Measurements from ENCODE around the gene LATS2.

LATS2 gene

DNA sequence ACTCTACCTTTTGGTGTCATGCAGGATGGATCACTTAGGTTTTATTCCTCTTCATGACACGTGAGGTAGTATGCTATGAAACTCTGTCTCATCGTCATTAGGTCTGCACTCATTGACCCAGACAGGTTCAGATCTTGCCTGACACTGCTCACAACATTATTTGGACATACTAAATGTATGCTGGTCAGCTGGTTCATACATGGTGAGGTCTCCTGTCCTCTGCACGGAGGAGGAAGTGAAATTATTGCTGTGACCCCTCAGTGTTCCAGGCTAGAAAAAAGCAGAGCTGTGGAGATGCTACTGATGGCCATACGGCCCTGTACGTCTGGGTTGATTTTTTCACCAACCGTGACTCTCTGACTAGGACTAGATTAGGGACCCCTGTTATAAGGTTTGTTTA lies 35.8 kb downstream of the LATS2 start:
- no peaks in the 10 kb centered on the region for H3K36me3 ChIP-seq (ENCODE audit: control insufficient read depth in 2 of 2, insufficient read depth in 1 of 2, low read length in 2 of 2)
- no peak overlapping the region for H3K27ac ChIP-seq (ENCODE audit: extremely low read depth, low read depth, low read length)
- CTCF ChIA-PET, result no interaction called here
- H3K4me1 ChIP-seq (ENCODE audit: control insufficient read depth, insufficient read depth, low read length), result peaks cover 3% of the 10 kb centered on the region; the same call in 1 of the 2 replicates
- no peak overlapping the region for H3K4me3 ChIP-seq (ENCODE audit: low read depth, low read length)
- H3K9me3 ChIP-seq (ENCODE audit: control insufficient read depth, insufficient read depth, low read depth, low read length), result no peaks in the 10 kb centered on the region
- POLR2A ChIA-PET, result no interaction called here
- TF ChIP-seq KLF8 (tag by site-specific recombination; IDR thresholded peaks at IDR 0.05) (no peak), ZNF626 (tag by site-specific recombination; IDR thresholded peaks at IDR 0.05) (no peak), GFI1B (tag by site-specific recombination; IDR thresholded peaks at IDR 0.05) (no peak), ZNF311 (tag by site-specific recombination; IDR thresholded peaks at IDR 0.05; ENCODE audit: borderline replicate concordance) (no peak), ZNF549 (tag by site-specific recombination; IDR thresholded peaks at IDR 0.05) (no peak), ZNF621 (tag by site-specific recombination; IDR thresholded peaks at IDR 0.05) (no peak), ZNF544 (tag by site-specific recombination; IDR thresholded peaks at IDR 0.05) (no peak)

DNA sequence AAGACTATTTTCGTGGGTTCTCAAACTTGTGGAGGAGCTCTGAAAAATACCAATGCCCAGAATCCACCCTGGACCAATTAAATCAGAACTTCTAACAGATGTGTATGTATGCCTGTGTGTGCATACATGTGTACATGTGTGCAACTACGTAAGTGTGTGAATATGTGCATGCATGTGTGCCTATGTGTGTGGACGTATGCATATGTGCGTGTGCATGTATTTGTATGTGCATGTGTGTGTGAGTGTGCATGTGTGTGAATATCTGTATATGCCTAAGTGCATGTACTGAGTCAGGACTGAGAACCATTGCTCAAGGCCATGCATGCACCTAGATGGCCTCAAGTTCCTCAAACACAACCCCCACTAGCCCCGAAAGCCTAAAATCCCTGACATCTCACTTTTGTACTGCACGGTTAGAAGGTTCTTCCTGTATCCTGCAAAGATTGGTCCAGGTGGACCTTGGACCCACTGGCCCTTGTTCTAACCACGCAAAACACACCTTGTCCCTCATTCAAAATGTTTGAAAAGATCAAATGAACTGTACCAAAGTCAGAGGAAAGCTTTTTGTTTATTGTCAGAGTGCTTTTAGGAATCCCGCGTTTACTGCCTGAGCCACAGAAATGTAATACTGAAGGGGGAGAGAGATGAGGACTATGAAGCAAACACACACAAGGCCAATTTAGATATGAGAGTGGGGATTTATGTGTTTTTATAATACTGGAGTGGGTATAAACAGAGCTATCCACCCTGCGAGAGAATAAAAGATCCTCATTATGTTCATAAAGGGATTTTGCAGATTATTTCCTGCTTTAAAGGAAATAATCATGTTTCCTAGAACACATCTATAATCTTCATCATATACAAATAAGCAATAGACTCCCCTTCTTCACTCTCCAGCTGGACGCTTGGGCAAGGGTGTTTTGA lies 39.1 kb downstream of the LATS2 start:
- Histone ChIP-seq H3K4me3 (ENCODE audit: low read depth, low read length) (no peak overlapping the region), H3K9me3 (ENCODE audit: control insufficient read depth, insufficient read depth, low read depth, low read length) (no peaks in the 10 kb centered on the region), H3K27ac (ENCODE audit: extremely low read depth, low read depth, low read length) (no peak overlapping the region), H3K4me1 (ENCODE audit: control insufficient read depth, insufficient read depth, low read length) (peaks cover 3% of the 10 kb centered on the region; the same call in 1 of the 2 replicates), H3K36me3 (ENCODE audit: control insufficient read depth in 2 of 2, insufficient read depth in 1 of 2, low read length in 2 of 2) (no peaks in the 10 kb centered on the region)
- CTCF ChIA-PET, result interaction anchor here (0.6 kb wide), 2 partner anchors 78 to 213 kb away, joined by 3 read pairs; no protein-coding TSS in a partner anchor
- TF ChIP-seq ZNF211 (tag by site-specific recombination; IDR thresholded peaks at IDR 0.05; ENCODE audit: low read depth), result no peak
- TF ChIP-seq PRDM6 (tag by site-specific recombination; IDR thresholded peaks at IDR 0.05), result peak; percentile 39; the same call in 1 of the 2 replicates
- TF ChIP-seq MZF1 (tag by site-specific recombination; IDR thresholded peaks at IDR 0.05; ENCODE audit: borderline replicate concordance), result peak; percentile 60; the same call in 1 of the 2 replicates
- POLR2A ChIA-PET, result no interaction called here

GRCh38 chr13:21020581-21020980 lies 40.8 kb downstream of the LATS2 start:
- TF ChIP-seq ZNF394 (tag by site-specific recombination; IDR thresholded peaks at IDR 0.05; ENCODE audit: borderline replicate concordance) (no peak), ZEB2 (tag by site-specific recombination; IDR thresholded peaks at IDR 0.05) (no peak), ZNF140 (tag by site-specific recombination; IDR thresholded peaks at IDR 0.05) (no peak), ZNF514 (tag by site-specific recombination; IDR thresholded peaks at IDR 0.05) (no peak), ZNF544 (tag by site-specific recombination; IDR thresholded peaks at IDR 0.05) (no peak), ZNF623 (tag by site-specific recombination; IDR thresholded peaks at IDR 0.05) (no peak), ZNF785 (tag by site-specific recombination; IDR thresholded peaks at IDR 0.05) (no peak), ZNF223 (tag by site-specific recombination; IDR thresholded peaks at IDR 0.05) (no peak)
- H3K27ac ChIP-seq (ENCODE audit: extremely low read depth, low read depth, low read length), result no peak overlapping the region
- H3K4me3 ChIP-seq (ENCODE audit: low read depth, low read length), result no peak overlapping the region
- no peaks in the 10 kb centered on the region for H3K36me3 ChIP-seq (ENCODE audit: control insufficient read depth in 2 of 2, insufficient read depth in 1 of 2, low read length in 2 of 2)
- CTCF ChIA-PET, result interaction anchor here (0.9 kb wide), 1 partner anchor 160 kb away, joined by 3 read pairs; no protein-coding TSS in a partner anchor
- peaks cover 6% of the 10 kb centered on the region; the same call in 1 of the 2 replicates for H3K4me1 ChIP-seq (ENCODE audit: control insufficient read depth, insufficient read depth, low read length)
- H3K9me3 ChIP-seq (ENCODE audit: control insufficient read depth, insufficient read depth, low read depth, low read length), result no peaks in the 10 kb centered on the region
- POLR2A ChIA-PET, result no interaction called here

Data from HEK293 (cell line).